GM12801 (cell line): ENCODE data around the gene USP12.

Source experiments
- TF ChIP-seq, protein P1 (sequence below): IDR thresholded peaks from one replicate; pipeline ENCODE4 v1.5.1; 2011; ENCODE audit warnings: control low read depth; ENCODE audit not compliant: insufficient read length; ENCODE audit errors: extremely low read depth

Gene USP12

DNA sequence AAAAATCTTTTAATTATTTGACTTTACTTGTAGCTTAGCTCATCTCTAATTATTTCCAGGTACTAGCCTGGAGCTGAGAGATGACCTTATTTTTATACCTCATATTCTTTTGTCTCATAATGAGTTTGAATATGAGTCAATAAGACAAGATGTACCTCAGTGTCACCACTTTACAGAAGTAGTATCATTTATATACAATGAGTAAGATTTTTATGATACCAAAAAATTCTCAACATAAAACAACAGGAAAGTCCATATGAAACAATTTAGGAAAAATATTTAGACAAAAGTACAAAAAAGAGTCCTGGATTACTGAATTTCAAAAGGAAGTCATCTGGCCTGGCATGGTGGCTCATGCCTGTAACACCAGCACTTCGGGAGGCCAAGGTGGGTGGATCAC lies 21.4 kb upstream of the USP12 start:
- TF ChIP-seq, protein P1, sequence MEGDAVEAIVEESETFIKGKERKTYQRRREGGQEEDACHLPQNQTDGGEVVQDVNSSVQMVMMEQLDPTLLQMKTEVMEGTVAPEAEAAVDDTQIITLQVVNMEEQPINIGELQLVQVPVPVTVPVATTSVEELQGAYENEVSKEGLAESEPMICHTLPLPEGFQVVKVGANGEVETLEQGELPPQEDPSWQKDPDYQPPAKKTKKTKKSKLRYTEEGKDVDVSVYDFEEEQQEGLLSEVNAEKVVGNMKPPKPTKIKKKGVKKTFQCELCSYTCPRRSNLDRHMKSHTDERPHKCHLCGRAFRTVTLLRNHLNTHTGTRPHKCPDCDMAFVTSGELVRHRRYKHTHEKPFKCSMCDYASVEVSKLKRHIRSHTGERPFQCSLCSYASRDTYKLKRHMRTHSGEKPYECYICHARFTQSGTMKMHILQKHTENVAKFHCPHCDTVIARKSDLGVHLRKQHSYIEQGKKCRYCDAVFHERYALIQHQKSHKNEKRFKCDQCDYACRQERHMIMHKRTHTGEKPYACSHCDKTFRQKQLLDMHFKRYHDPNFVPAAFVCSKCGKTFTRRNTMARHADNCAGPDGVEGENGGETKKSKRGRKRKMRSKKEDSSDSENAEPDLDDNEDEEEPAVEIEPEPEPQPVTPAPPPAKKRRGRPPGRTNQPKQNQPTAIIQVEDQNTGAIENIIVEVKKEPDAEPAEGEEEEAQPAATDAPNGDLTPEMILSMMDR = no peak

DNA sequence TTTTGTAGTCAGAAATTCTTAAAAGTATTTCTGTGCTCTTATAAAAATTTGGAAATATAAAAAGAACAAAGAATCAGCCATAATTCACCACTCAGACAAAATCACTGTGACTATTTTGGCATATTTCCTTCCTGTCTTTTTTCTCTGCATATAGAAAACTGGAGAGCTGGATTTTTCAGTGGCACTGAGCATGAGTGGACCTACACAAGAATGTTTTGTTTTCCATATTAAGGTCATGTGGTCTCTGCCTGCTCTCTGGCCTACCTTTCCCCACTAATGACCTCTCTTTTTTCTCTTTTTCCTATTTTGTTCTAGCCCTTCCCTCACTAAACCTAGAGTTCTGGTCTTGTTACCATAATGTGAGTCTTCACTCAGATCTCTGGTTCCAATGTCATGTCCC lies 17.6 kb upstream of the USP12 start:
- TF ChIP-seq, protein P1 = no peak

DNA sequence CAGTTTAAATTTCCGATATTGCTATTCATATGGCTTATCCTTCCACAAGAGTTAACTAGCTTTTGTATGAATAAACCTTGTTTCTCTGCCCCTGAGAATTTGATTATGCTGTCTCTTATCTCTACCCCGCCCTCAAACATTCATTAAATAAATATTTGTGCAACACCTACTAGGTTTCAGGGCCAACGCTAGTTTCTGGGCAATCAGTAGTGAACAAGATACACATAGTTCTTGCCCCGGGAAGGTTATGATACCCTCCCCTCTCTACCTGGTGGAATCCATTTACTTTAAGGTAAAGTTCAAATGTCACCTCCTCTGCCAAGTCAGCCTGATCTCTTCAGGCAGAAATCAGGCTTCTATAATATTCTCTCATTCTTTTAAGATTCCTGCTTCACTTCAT lies 16.6 kb upstream of the USP12 start:
- TF ChIP-seq, protein P1 = no peak

DNA sequence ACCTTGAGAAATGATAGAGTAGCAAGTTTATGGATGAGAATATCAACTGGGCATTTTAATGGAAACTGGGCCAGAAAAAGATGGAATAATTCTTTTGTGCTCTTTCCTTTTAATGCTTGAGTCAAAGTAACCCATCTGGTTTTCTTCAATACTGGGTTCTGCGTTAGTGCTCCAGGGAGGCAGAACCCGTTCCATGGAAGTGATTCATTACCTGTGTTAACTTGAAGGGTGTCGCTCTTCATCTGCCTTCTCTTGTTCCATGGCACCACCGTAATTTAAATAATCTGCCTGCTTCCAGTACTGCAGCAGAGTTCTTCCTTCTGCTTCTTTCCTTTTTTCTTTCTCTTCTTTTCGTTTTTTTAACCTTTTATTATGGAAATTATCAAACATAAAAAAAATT lies 14.7 kb upstream of the USP12 start:
- TF ChIP-seq, protein P1 = no peak

DNA sequence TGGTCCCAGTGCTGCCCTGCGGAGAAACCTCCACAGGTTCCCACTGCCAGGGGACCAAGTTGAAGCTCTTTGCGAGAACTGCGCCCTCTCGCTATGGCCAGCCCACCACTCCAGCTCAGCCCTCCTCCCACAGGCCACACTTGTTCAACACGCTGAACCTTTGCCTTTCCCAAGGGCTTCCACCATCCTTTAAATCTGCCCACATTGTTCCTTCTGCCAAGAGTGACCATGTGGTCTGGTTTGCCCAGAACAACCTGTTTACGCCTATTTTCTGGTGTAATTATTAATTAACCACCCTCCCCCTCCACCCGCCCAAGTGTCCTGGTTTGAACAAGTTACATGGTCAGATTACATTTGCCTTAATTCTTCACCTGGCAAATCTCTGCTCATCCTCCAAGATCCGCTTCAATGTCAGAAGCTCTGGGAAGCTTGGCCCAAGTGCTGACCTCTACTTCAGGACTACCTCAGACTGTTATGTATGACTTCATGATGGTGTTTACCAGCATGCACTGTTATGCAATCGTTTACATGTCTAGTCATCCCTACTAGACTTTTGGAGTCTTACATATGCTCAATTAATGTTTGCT lies 12.0 kb upstream of the USP12 start:
- TF ChIP-seq, protein P1 = no peak

DNA sequence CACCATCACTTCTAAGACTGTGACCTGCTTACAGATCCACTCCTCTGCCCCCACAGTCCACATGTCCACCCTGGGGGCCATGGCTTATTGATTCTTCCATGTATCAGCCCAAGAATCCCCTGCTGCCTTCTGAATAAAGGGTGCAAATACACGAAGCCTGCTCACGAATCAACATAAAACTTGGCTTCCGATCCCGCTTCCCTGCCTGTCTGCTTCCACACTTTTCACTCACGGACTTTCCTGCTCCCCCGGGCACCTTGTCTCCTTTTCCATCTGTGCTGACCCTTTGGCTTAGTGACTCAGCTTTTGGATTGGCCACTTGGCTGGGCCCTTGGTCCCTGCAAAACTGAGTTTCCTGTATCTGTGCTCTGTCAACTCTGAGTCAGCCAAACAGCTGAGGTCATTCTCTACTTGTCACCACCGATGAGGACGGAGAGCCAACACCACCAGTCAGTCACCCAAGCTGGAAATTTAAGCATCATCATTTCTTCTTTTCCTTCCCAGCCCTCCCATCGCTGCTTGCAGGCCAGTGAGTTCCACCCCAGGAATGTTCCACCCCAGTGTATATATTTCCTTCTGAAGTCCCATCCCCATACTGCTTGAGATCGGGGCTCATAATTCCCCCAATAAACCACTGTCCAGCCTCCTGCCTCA lies 11.4 kb upstream of the USP12 start:
- TF ChIP-seq, protein P1 = no peak

DNA sequence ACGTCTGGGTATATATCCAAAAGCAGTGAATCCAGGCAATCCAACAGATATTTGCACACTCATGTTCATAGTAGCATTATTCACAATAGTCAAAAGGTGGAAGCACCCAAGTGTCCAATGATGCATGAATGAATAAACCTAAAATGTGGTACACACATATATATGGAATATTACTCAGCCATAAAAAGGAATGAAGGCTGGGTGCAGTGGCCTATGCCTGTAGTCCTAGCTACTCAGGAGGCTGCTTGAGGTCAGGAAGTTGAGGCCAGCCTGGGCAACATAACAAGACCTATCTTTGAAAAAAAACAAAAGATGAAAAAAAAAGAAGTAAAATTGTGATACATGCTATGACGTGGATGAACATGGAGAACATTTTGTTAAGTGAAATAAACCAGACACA lies 10.4 kb upstream of the USP12 start:
- TF ChIP-seq, protein P1 = no peak
